ENCODE data around the gene ZBBX.

DNA sequence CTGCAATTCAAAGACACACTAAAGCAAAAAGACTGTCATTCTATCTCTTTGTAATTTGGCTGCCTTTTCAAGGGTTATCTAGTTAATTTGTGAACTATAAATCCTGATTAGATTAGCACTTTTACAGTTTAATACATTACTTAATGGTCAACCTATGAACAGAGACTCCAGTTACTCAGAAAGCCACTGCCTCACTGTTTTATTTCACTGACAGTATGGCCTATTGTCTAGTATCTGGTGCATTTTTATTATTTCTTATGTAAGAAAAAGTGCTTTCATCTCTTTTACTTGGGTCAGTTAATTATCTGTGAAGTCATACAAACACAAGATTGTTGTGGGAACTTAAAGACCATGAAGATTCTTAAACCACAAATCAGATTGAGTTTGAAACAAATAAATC, 133.8 kb downstream of the ZBBX start:
- TF ChIP-seq CTCF (IDR thresholded peaks at IDR 0.05) (no peak), POLR2A (IDR thresholded peaks at IDR 0.05) (no peak), EP300 (IDR thresholded peaks at IDR 0.05) (no peak)

Data from tibial nerve (tissue), 4 donors.